H1 (cell line): Measurements from ENCODE around the gene VEPH1. TPM values are rescaled to one million over a fixed set of nuclear protein-coding genes. Genes with fewer than 3 reads are reported as not detected.

Experiments
- CTCF ChIA-PET: fragments of 300-600 bp; sonication (Branson Sonifier 250); formaldehyde crosslinking; loops from one replicate; lab custom pipeline; 2021; ENCODE audit not compliant: partially characterized antibody; lab: Charles Lee
- POLR2A ChIA-PET: fragments of 300-600 bp; sonication (Branson Sonifier 250); formaldehyde crosslinking; loops from one replicate; lab custom pipeline; 2021; ENCODE audit warnings: inconsistent platforms; ENCODE audit not compliant: partially characterized antibody; lab: Charles Lee
- DNase-seq, 2 experiments: peaks; one replicate each; pipeline versions ENCODE4 v3.0.0 to v3.0.0-alpha.2; 2010 to 2022; ENCODE audit warnings: low spot score in 2 of 2, low read depth in 1 of 2, mixed read lengths in 1 of 2
- FAIRE-seq: peaks from 2 replicates; lab custom pipeline; 2011; peaks lifted over from hg19 to GRCh38; lab: Jason Lieb, UNC
- H2AFZ ChIP-seq: 2 replicates; pipeline ENCODE4 v1.8.1; 2012; ENCODE audit warnings: low read length, inconsistent platforms
- H2AK5ac ChIP-seq: 2 replicates; pipeline ENCODE4 v1.6.1; 2013; ENCODE audit warnings: low read depth, low read length
- H2BK120ac ChIP-seq: replicated peaks from 2 replicates; pipeline ENCODE3; 2013; ENCODE audit warnings: low read depth, low read length, inconsistent platforms
- H2BK12ac ChIP-seq: 2 replicates; pipeline ENCODE4 v1.6.1; 2013; ENCODE audit warnings: low read depth, low read length
- H2BK15ac ChIP-seq: 2 replicates; pipeline ENCODE4 v1.6.1; 2013; ENCODE audit warnings: low read length
- H2BK20ac ChIP-seq: 2 replicates; pipeline ENCODE4 v1.6.1; 2013; ENCODE audit warnings: low read length
- H2BK5ac ChIP-seq: 2 replicates; pipeline ENCODE4 v1.6.1; 2013; ENCODE audit warnings: low read depth, low read length
- H3K14ac ChIP-seq: 2 replicates; pipeline ENCODE4 v1.6.1; 2013; ENCODE audit warnings: inconsistent platforms; ENCODE audit not compliant: insufficient read length
- H3K18ac ChIP-seq: 2 replicates; pipeline ENCODE4 v1.6.1; 2013; ENCODE audit warnings: low read length; ENCODE audit errors: extremely low read depth
- H3K23ac ChIP-seq: 2 replicates; pipeline ENCODE4 v1.6.1; 2013; ENCODE audit warnings: inconsistent platforms; ENCODE audit not compliant: insufficient read length
- H3K23me2 ChIP-seq: 2 replicates; pipeline ENCODE4 v1.6.1; 2013; ENCODE audit warnings: low read depth, low read length
- H3K27ac ChIP-seq: 2 replicates; pipeline ENCODE4 v1.6.1; 2011; ENCODE audit warnings: low read depth, low read length, inconsistent platforms
- H3K27me3 ChIP-seq, 4 experiments: replicated peaks in 1 of 4; 1 replicate in 1 of 4; 2 replicates in 3 of 4; pipeline versions ENCODE4 v1.6.1 to v1.8.1; 2011 to 2013; ENCODE audit warnings: low read length in 3 of 4, mild to moderate bottlenecking in 3 of 4, inconsistent platforms in 2 of 4, mixed read lengths in 2 of 4, moderate library complexity in 1 of 4; ENCODE audit not compliant: control insufficient read depth in 3 of 4, insufficient read depth in 3 of 4; ENCODE audit errors: extremely low read depth in 1 of 4
- H3K36me3 ChIP-seq, 4 experiments: 2 replicates each; pipeline versions ENCODE4 v1.6.1 to v1.8.1; 2011 to 2013; ENCODE audit warnings: mild to moderate bottlenecking in 4 of 4, low read length in 3 of 4, moderate library complexity in 2 of 4, control low read depth in 1 of 4, inconsistent platforms in 1 of 4; ENCODE audit not compliant: insufficient read depth in 4 of 4, control insufficient read depth in 2 of 4
- H3K4ac ChIP-seq: replicated peaks from 2 replicates; pipeline ENCODE3; 2013; ENCODE audit warnings: low read length, low read depth, mixed read lengths, inconsistent platforms; ENCODE audit not compliant: insufficient read length
- H3K4me1 ChIP-seq, 4 experiments: replicated peaks in 1 of 4; 1 replicate in 1 of 4; 2 replicates in 3 of 4; pipeline versions ENCODE4 v1.6.1 to v1.8.1; 2011 to 2013; ENCODE audit warnings: low read length in 3 of 4, inconsistent platforms in 2 of 4, mixed read lengths in 1 of 4; ENCODE audit not compliant: insufficient read depth in 4 of 4, control insufficient read depth in 3 of 4
- H3K4me2 ChIP-seq, 2 experiments: 2 replicates each; pipeline versions ENCODE4 v1.6.1 to v1.8.1; 2011 to 2013; ENCODE audit warnings: low read depth in 2 of 2, low read length in 2 of 2, control low read depth in 1 of 2, inconsistent platforms in 1 of 2, mild to moderate bottlenecking in 1 of 2; ENCODE audit not compliant: insufficient read depth in 1 of 2
- H3K4me3 ChIP-seq, 4 experiments: fragments of 200-600, 300-600 bp in 1 of 4; sonication (generic), shearing (Covaris generic), sonication (Bioruptor Twin) in 1 of 4; 2 replicates each; pipeline versions ENCODE4 v1.5.1 to v1.8.1; 2011 to 2016; ENCODE audit warnings: low read length in 4 of 4, low read depth in 3 of 4, control low read depth in 2 of 4, inconsistent platforms in 2 of 4, mild to moderate bottlenecking in 2 of 4, mixed read lengths in 1 of 4, moderate library complexity in 1 of 4; ENCODE audit not compliant: insufficient read depth in 2 of 4; ENCODE audit errors: extremely low read depth in 1 of 4
- H3K56ac ChIP-seq: replicated peaks from 2 replicates; pipeline ENCODE3; 2013; ENCODE audit warnings: low read depth, mild to moderate bottlenecking, mixed read lengths, low read length, inconsistent platforms; ENCODE audit not compliant: insufficient read length
- H3K79me1 ChIP-seq: 2 replicates; pipeline ENCODE4 v1.6.1; 2013; ENCODE audit warnings: low read depth, low read length, control low read depth
- H3K79me2 ChIP-seq, 2 experiments: 2 replicates each; pipeline versions ENCODE4 v1.6.1 to v1.8.1; 2012 to 2013; ENCODE audit warnings: low read length in 2 of 2, mild to moderate bottlenecking in 2 of 2, inconsistent platforms in 1 of 2; ENCODE audit not compliant: insufficient read depth in 2 of 2, control insufficient read depth in 1 of 2
- H3K9ac ChIP-seq, 4 experiments: replicated peaks in 1 of 4; 1 replicate in 1 of 4; 2 replicates in 3 of 4; pipeline versions ENCODE4 v1.6.1 to v1.8.1; 2011 to 2013; ENCODE audit warnings: low read depth in 3 of 4, low read length in 3 of 4, control low read depth in 2 of 4, mild to moderate bottlenecking in 2 of 4, moderate library complexity in 2 of 4, inconsistent platforms in 1 of 4; ENCODE audit errors: extremely low read depth in 1 of 4
- H3K9me3 ChIP-seq, 2 experiments: 2 replicates each; pipeline versions ENCODE4 v1.6.1 to v1.8.1; 2012 to 2013; ENCODE audit warnings: mild to moderate bottlenecking in 2 of 2, moderate library complexity in 2 of 2, control low read depth in 1 of 2, inconsistent platforms in 1 of 2, low read depth in 1 of 2, low read length in 1 of 2, mixed read lengths in 1 of 2; ENCODE audit not compliant: insufficient read depth in 2 of 2
- H4K20me1 ChIP-seq, 2 experiments: replicated peaks in 1 of 2; 2 replicates each; pipeline versions ENCODE3 to v1.8.1; 2011 to 2013; ENCODE audit warnings: inconsistent platforms in 2 of 2, low read length in 2 of 2, mild to moderate bottlenecking in 1 of 2; ENCODE audit not compliant: insufficient read depth in 2 of 2, control insufficient read depth in 1 of 2
- H4K5ac ChIP-seq: 2 replicates; pipeline ENCODE4 v1.6.1; 2013; ENCODE audit warnings: low read length, low read depth, mixed read lengths, inconsistent platforms; ENCODE audit not compliant: insufficient read length
- H4K8ac ChIP-seq: 2 replicates; pipeline ENCODE4 v1.8.0; 2013; ENCODE audit warnings: mild to moderate bottlenecking, moderate library complexity, low read length, inconsistent platforms; ENCODE audit not compliant: insufficient read depth; ENCODE audit errors: extremely low read depth
- H4K91ac ChIP-seq: replicated peaks from 2 replicates; pipeline ENCODE3; 2013; ENCODE audit warnings: low read length, mixed read lengths, inconsistent platforms; ENCODE audit not compliant: insufficient read length
- CHD2 ChIP-seq: IDR thresholded peaks from 2 replicates; pipeline ENCODE4 v1.6.1; 2012; ENCODE audit warnings: low read length, improper control_type of control experiment
- GABPA ChIP-seq: IDR thresholded peaks from 2 replicates; pipeline ENCODE4 v1.6.1; 2011; ENCODE audit warnings: mild to moderate bottlenecking, low read length, moderate library complexity, borderline replicate concordance; ENCODE audit not compliant: insufficient read depth
- HDAC2 ChIP-seq, 2 experiments: fragments of 300-600 bp in 1 of 2; sonication (generic) in 1 of 2; IDR thresholded peaks; 2 replicates each; pipeline ENCODE4 v1.6.1; 2011 to 2012; ENCODE audit warnings: low read depth in 2 of 2, low read length in 2 of 2, mild to moderate bottlenecking in 2 of 2, moderate library complexity in 2 of 2, borderline replicate concordance in 1 of 2, inconsistent platforms in 1 of 2
- HDAC6 ChIP-seq: IDR thresholded peaks from one replicate; pipeline ENCODE4 v1.7.1; 2012; ENCODE audit warnings: low read depth, mild to moderate bottlenecking, inconsistent platforms, low read length, moderate library complexity
- JUN ChIP-seq: IDR thresholded peaks from 2 replicates; pipeline ENCODE4 v1.6.1; 2011; ENCODE audit warnings: low read depth, mild to moderate bottlenecking, improper control_type of control experiment, low read length
- POLR2A ChIP-seq, 2 experiments: IDR thresholded peaks; 1 replicate in 1 of 2; 2 replicates in 1 of 2; pipeline ENCODE4 v1.6.1; 2011; ENCODE audit warnings: low read depth in 2 of 2, low read length in 2 of 2, mild to moderate bottlenecking in 2 of 2; ENCODE audit errors: control extremely low read depth in 1 of 2
- RBBP5 ChIP-seq: IDR thresholded peaks from 2 replicates; pipeline ENCODE4 v1.7.1; 2012; ENCODE audit warnings: low read depth, mild to moderate bottlenecking, inconsistent platforms, low read length, moderate library complexity, borderline replicate concordance
- RFX5 ChIP-seq: IDR thresholded peaks from 2 replicates; pipeline ENCODE4 v1.6.1; 2011; ENCODE audit warnings: low read depth, low read length, improper control_type of control experiment, borderline replicate concordance
- RNF2 ChIP-seq: fragments of 200-900, 300-1000 bp; sonication (generic); IDR thresholded peaks from 2 replicates; pipeline ENCODE4 v1.7.1; 2016; ENCODE audit warnings: borderline replicate concordance, low read depth, mild to moderate bottlenecking, antibody characterized with exemption, low read length; ENCODE audit not compliant: poor library complexity, severe bottlenecking; ENCODE audit errors: missing control alignments
- SUZ12 ChIP-seq: fragments of 200-600 bp; sonication (generic); IDR thresholded peaks from 2 replicates; pipeline ENCODE4 v1.6.1; 2012; ENCODE audit warnings: mild to moderate bottlenecking, inconsistent platforms, low read length, moderate library complexity, mixed read lengths
- TAF7 ChIP-seq: optimal IDR thresholded peaks from 2 replicates; pipeline ENCODE3; 2011; ENCODE audit warnings: low read depth, mild to moderate bottlenecking, inconsistent platforms, low read length, moderate library complexity, borderline replicate concordance
- polyA plus RNA-seq, 7 experiments: library from polyadenylated mRNA; depleted of rRNA in 3 of 7; stranded (reverse) in 5 of 7; unstranded in 2 of 7; fragments of >200 nt in 5 of 7; fragments of 200-250 nt in 2 of 7; gene quantifications; 1 replicate in 5 of 7; 2 replicates in 1 of 7; 4 replicates in 1 of 7; pipeline versions ENCODE4 v1.2.1 to v1.2.3, GENCODE V29; 2011 to 2013; ENCODE audit warnings: missing spikeins in 2 of 7, mixed read lengths in 2 of 7
- total RNA-seq: library from RNA; stranded (reverse); fragmentation: NEBNext Ultra II Directional; extraction: Animal tissue kit (Norgen Biotek cat#: 25700); gene quantifications from 2 replicates; pipeline ENCODE4 v1.2.1, GENCODE V29; 2021
- TF ChIP-seq, protein P1 (sequence below): IDR thresholded peaks from 2 replicates; pipeline ENCODE4 v1.6.1; 2011; ENCODE audit warnings: low read depth, mild to moderate bottlenecking, low read length; ENCODE audit not compliant: insufficient read depth

The VEPH1 gene
- total and polyA plus RNA-seq, 2 of the 8 experiments (the other 6 are each of a cell fraction or from before 2014, with no cell fraction given), result 12.0 to 18.3 TPM

GRCh38 chr3:157319672-157320071, 183.5 kb downstream of the VEPH1 start:
- Histone ChIP-seq H3K79me1 (no peaks in the 10 kb centered on the region), H2AFZ (no peak overlapping the region), H2BK120ac (no peak overlapping the region), H3K56ac (no peak overlapping the region), H2BK5ac (no peak overlapping the region), H3K23ac (no peak overlapping the region), H3K9me3 (no peaks in the 10 kb centered on the region), H2BK12ac (no peak overlapping the region), H3K4me2 (no peak overlapping the region), H3K14ac (no peak overlapping the region), H3K9ac (no peak overlapping the region), H2BK15ac (no peak overlapping the region), H3K27me3 (no peaks in the 10 kb centered on the region), H4K8ac (no peak overlapping the region), H3K4me3 (no peak overlapping the region), H3K4ac (no peak overlapping the region), H2AK5ac (no peak overlapping the region), H3K23me2 (no peaks in the 10 kb centered on the region), H3K27ac (no peak overlapping the region), H3K36me3 (no peaks in the 10 kb centered on the region), H2BK20ac (no peak overlapping the region), H4K20me1 (no peaks in the 10 kb centered on the region)
- FAIRE-seq, result no peak
- POLR2A ChIA-PET, result no interaction called here
- no peak for DNase-seq
- CTCF ChIA-PET, result interaction anchor here (1.6 kb wide), 1 partner anchor 28 kb away, joined by 3 read pairs; no protein-coding TSS in a partner anchor
- TF ChIP-seq RNF2, result no peak
- TF ChIP-seq TAF7, result no peak
- no peak for TF ChIP-seq SUZ12
- TF ChIP-seq JUN, result no peak
- TF ChIP-seq RBBP5, result no peak
- no peak for TF ChIP-seq GABPA
- TF ChIP-seq POLR2A (IDR thresholded peaks at IDR 0.05; ENCODE audit: control extremely low read depth in 1 of 2, low read depth in 2 of 2, low read length in 2 of 2), result no peak
- TF ChIP-seq CHD2, result no peak
- TF ChIP-seq, protein P1, sequence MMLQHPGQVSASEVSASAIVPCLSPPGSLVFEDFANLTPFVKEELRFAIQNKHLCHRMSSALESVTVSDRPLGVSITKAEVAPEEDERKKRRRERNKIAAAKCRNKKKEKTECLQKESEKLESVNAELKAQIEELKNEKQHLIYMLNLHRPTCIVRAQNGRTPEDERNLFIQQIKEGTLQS, result no peak
- no peak for TF ChIP-seq RFX5
- TF ChIP-seq HDAC2 (IDR thresholded peaks at IDR 0.05; ENCODE audit: borderline replicate concordance in 1 of 2, low read depth in 2 of 2, low read length in 2 of 2), result no peak
- no peak for TF ChIP-seq HDAC6
- TF ChIP-seq, all 59 proteins: peak for 0
- H4K5ac ChIP-seq, result no peak overlapping the region
- no peaks in the 10 kb centered on the region for H3K4me1 ChIP-seq
- no peak overlapping the region for H4K91ac ChIP-seq
- no peaks in the 10 kb centered on the region for H3K79me2 ChIP-seq
- no peak overlapping the region for H3K18ac ChIP-seq
